Lower leg skin (tissue), 4 donors: ENCODE data around the gene MATN4. TPM values are rescaled to one million over a fixed set of nuclear protein-coding genes. Genes with fewer than 3 reads are reported as not detected.
A peak's percentile ranks its signal among the peaks of the same experiment; 100 is the strongest.

ENCODE experiments used
- DNase-seq, 2 donors: peaks; one replicate each; pipeline ENCODE4 v3.0.0-alpha.2; 2019; ENCODE audit warnings: low spot score in 2 of 2
- H3K4me3 ChIP-seq: fragments of 200-600 bp; sonication (generic); 2 replicates; pipeline ENCODE4 v1.5.1; 2017; ENCODE audit warnings: mild to moderate bottlenecking, low read depth; ENCODE audit not compliant: poor library complexity, severe bottlenecking
- POLR2A ChIP-seq, 2 donors: fragments of 450-650 bp; IDR thresholded peaks; one replicate each; pipeline ENCODE4 v1.6.1; 2016 to 2017; ENCODE audit warnings: antibody characterized with exemption in 2 of 2, mild to moderate bottlenecking in 1 of 2, moderate library complexity in 1 of 2
- WGBS, 2 donors: methylation state at CpG; one replicate each; pipeline ENCODE4 v1.1.5; 2018; 5-methylcytosine and 5-hydroxymethylcytosine counted together
- intact Hi-C: fragments of 100-400 bp; cut with DNase I; formaldehyde crosslinking; loops from one replicate; pipeline ENCODE4 v1.15.0; 2023; ENCODE audit warnings: low total_unique reads
- total RNA-seq, 4 donors: library from RNA; depleted of rRNA; stranded (reverse); fragments of >200 nt; gene quantifications; one replicate each; pipeline ENCODE4 v1.1.0, GENCODE V29; 2016
- TF ChIP-seq, protein P1 (sequence below), 3 donors: fragments of 450-650 bp; IDR thresholded peaks; one replicate each; pipeline ENCODE4 v1.5.1; 2016; ENCODE audit warnings: antibody characterized with exemption in 3 of 3, mild to moderate bottlenecking in 3 of 3, moderate library complexity in 2 of 3

The MATN4 gene
- total RNA-seq, 4 donors from 2014 or later, result 0.61 to 4.5 (median 1.8) TPM

DNA sequence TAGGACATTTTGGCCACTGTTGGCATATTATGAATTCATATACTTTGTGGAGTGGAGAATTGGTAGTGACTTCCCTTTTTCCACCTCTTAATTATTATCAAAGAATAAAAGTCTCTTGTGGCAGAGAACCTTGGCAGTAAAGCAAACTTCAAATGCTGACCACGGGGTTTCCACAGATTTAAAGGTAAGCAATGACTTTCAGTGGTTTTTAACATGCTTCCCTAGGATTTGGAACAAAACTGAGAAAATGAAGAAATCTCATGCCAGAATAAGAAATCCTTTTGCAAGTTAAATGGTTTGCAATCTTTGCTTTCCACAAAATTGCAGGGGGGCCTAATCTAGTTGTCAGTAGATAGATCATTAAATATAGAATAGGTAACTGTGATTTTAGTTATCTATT, 42.1 kb upstream of the MATN4 start:
- DNase-seq, result no peak
- H3K4me3 ChIP-seq, result no peak overlapping the region
- WGBS, 2 donors, result 67 to 69% methylated on average over 1 of the region's 1 CpG
- intact Hi-C loops, result no loop called here
- no peak for TF ChIP-seq POLR2A (IDR thresholded peaks at IDR 0.05)
- TF ChIP-seq, protein P1, sequence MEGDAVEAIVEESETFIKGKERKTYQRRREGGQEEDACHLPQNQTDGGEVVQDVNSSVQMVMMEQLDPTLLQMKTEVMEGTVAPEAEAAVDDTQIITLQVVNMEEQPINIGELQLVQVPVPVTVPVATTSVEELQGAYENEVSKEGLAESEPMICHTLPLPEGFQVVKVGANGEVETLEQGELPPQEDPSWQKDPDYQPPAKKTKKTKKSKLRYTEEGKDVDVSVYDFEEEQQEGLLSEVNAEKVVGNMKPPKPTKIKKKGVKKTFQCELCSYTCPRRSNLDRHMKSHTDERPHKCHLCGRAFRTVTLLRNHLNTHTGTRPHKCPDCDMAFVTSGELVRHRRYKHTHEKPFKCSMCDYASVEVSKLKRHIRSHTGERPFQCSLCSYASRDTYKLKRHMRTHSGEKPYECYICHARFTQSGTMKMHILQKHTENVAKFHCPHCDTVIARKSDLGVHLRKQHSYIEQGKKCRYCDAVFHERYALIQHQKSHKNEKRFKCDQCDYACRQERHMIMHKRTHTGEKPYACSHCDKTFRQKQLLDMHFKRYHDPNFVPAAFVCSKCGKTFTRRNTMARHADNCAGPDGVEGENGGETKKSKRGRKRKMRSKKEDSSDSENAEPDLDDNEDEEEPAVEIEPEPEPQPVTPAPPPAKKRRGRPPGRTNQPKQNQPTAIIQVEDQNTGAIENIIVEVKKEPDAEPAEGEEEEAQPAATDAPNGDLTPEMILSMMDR (IDR thresholded peaks at IDR 0.05), result no peak

DNA sequence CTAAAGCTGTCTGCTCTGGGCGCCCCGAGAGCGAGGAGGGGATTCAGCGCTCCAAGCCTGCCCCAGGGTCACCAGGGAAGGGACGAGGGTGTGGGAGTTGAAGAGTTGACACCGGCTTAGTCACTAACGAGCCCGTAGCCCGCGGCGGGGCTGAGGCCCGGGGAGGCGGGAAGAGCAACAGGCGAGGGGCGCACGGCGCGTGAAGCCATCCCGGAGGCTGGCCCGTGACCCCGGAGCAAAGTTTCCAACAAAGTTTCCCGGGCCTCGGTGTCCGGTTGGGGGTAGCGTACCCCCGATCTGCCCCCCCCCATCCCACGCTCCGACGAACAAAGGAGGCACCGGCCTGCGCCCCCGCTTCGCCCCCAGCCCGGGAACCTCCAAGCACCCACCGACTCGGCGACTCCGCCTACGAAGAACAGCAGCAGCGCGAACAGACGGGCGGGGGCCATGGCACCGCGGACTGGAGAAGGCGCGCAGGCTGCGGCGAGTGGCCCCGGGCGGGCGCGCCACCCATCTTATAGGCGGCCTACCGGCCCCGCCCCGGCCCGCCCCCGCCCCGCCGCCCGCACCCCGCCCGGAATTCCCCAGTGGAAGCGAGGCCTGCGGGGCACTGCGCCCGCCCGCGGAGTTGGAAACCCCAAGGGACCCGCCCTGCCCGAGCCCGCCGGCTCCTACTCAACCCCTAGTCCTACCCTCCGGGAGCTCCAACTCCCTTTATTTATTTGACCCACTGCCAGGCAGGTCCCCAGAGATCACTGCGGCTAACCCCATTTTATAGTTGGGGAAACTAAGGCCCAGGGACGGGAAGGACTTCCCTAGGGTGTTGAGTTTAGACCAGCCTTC, 40.1 kb upstream of the MATN4 start, which contains the start of gene SDC4:
TSS of gene SDC4 (minus strand) at position 489 of the 843 bp plus-strand sequence. CDS start at position 449, 40 bp downstream.
- intact Hi-C loops, result no loop called here
- peak in 1 of 2 donors; percentile 81 for TF ChIP-seq POLR2A (IDR thresholded peaks at IDR 0.05)
- TF ChIP-seq, protein P1 (IDR thresholded peaks at IDR 0.05), result no peak
- WGBS, 2 donors, result 2% methylated on average over 13 to 22 of the region's 77 CpGs
- peak in 1 of 2 donors; percentile 95 for DNase-seq
- peak within 1 kb of the TSS; percentile 67 for H3K4me3 ChIP-seq

DNA sequence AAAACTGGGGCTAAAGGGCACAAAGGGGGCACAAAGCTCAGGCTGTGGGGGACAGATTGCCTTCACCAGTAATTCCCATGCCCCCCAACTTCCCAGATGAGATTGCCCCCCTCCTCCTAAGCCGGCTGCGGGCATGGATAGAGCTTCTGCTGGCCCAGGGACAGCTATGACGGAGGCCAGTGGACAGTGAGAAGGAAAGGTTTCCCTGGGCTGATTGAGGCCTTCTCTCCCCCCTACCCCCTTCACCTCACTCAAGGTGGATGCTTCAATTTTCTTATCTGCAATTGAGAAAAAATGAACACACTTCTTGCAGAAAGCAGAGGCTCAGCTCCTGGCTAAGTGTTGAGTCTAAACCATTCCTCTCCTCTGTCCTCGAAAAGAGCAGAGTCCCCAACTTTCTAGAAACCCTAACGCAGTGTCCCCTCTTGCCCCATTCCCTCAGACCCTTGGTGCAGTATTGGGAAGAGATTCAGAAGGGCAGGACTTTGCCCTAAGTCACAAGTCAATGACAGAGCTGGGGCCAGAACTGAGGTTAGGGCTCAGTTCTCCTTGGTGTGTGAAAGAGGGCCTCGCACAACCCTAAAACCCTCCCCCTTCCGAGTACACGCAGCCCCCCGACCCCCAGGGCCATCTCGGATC, 39.3 kb upstream of the MATN4 start:
- no peak for TF ChIP-seq POLR2A (IDR thresholded peaks at IDR 0.05)
- TF ChIP-seq, protein P1 (IDR thresholded peaks at IDR 0.05), result no peak
- no peak for DNase-seq
- intact Hi-C loops, result no loop called here
- 13 to 17% methylated on average over 10 of the region's 10 CpGs for WGBS, 2 donors
- peak overlapping the region; percentile 67 for H3K4me3 ChIP-seq

DNA sequence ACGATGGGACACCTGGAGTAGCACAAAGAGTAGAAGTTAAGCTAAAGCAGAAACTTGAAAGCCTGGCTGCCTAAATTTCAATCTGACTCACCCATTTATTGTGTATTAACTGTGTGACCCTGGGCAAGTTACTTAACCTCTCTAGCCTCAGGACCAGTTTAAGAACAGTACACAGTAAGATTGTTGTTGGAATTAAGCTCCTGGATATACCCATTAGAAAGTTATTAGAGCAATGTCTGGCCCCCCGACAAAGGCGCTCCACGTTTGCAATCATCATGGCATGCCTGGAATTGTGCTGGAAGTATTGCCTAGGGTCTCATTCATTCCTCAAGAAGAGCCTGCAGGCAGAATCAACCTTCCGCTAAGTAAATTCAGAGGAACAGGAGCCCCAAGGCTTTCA, 38.8 kb upstream of the MATN4 start:
- no peak for DNase-seq
- intact Hi-C loops, result no loop called here

DNA sequence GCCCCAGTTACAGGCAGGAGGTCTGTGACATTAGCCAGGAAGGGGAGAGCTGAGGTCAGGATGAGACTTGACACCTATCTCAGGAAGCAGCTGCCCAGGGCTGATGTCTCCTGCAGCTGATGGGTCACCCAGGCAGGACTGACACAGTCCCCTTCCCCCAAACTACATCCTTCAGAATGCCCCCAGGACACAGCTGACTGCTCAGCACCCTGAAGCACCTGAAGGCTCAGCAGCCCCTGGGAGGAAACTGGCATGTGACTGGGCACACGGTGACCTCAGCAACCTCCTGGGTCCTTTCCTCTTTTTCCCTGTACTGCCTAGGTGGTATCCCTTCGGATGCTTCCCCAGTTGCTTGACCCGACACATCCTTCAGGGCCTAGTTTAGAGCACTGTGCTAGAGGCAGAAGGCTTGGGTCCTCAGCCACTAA, 38.2 kb upstream of the MATN4 start:
- no peak for TF ChIP-seq POLR2A (IDR thresholded peaks at IDR 0.05)
- intact Hi-C loops, result no loop called here
- 45 to 63% methylated on average over 3 of the region's 3 CpGs for WGBS, 2 donors
- peak overlapping the region; percentile 0 for H3K4me3 ChIP-seq
- DNase-seq, result no peak

More for the DNA sequence above, 38.8 kb upstream of the MATN4 start:
- WGBS, 2 donors, result 40 to 44% methylated on average over 5 of the region's 5 CpGs
- no peak for TF ChIP-seq POLR2A (IDR thresholded peaks at IDR 0.05)
- TF ChIP-seq, protein P1 (IDR thresholded peaks at IDR 0.05), result no peak
- H3K4me3 ChIP-seq, result peak overlapping the region; percentile 67
